ENCODE data around the gene AVP.

Gene AVP

DNA sequence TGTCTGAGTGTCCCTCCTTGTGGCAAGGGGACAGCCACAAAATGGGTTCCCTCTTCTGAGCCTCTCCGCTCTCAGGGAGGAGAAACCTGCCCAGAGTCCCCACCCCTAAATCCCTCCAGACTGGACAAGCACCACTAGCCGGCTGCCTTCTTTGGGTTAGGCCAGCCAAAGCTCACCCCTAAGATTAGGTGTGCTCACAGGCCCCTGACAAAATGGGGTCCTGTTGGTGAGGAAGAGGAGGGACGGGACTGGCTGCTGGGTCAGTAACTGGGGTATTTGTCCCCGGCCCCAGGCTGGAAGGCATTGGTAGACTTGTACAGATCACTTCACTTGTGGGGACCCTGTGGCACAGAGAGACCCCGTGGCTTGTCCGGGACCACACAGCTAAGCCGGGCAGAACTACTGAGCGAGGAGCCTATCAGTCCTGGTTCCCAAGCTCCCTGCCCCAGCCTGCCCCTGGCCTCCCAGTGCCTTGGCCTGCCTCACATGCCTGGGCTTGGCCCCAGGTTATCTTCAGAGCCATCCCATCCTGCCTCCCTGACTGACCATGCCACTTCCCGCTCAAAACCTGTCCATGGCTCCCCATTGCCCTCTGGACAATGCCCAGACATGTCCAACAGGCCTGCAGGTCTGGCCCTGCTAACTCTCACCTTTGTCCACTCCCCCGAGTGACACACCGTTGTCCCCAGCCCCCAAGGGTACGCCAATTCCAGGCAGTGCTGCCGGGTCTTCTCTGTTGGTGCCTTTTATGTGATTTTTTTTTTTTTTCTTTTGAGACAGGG, 10.5 kb upstream of the AVP start:
- H3K9ac ChIP-seq (ENCODE audit: low read length), result no peak overlapping the region

DNA sequence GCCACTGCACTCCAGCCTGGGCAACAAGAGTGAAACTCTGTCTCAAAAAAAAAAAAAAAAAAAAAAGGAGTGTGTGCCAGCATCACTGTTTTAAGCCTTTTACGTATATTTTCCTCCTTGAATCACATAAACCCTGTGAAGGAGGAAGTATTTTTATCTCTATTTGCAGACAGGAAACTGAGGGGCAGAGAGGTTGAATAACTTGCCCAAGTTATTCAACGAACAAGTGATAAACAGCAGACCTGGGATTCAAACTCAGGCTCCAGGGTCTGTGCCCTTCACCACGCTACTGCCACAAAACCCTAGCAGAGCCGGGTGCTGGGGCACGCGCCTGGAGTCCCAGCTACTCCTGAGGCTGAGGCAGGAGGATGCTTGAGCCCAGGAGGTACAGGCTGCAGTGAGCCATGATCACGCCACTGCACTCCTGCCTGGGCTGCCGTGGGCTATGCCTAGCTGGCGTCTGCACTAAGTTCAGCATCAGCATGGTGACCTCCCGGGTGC, 9.4 kb upstream of the AVP start:
- Histone ChIP-seq H3K9me2 (replicated peaks; ENCODE audit: insufficient read depth, low read length) (no peaks in the 10 kb centered on the region), H3K4me3 (ENCODE audit: insufficient read depth, low read length, poor library complexity, severe bottlenecking) (no peak overlapping the region), H3F3A (ENCODE audit: insufficient read depth) (no peaks in the 10 kb centered on the region), H3K4me2 (ENCODE audit: low read depth, low read length, poor library complexity, severe bottlenecking) (no peak overlapping the region), H2AFZ (ENCODE audit: low read depth, low read length, severe bottlenecking) (no peak overlapping the region), H3K27ac (ENCODE audit: low read depth, low read length) (no peak overlapping the region), H4K20me1 (ENCODE audit: low read depth, low read length) (no peaks in the 10 kb centered on the region), H3K9me3 (ENCODE audit: insufficient read depth, low read length) (no peaks in the 10 kb centered on the region), H3K27me3 (ENCODE audit: low read length) (no peaks in the 10 kb centered on the region), H3K79me2 (ENCODE audit: insufficient read depth, low read length) (no peaks in the 10 kb centered on the region), H3K9ac (ENCODE audit: low read length) (no peak overlapping the region), H3K36me3 (ENCODE audit: low read length) (no peaks in the 10 kb centered on the region)
- TF ChIP-seq, protein P1, sequence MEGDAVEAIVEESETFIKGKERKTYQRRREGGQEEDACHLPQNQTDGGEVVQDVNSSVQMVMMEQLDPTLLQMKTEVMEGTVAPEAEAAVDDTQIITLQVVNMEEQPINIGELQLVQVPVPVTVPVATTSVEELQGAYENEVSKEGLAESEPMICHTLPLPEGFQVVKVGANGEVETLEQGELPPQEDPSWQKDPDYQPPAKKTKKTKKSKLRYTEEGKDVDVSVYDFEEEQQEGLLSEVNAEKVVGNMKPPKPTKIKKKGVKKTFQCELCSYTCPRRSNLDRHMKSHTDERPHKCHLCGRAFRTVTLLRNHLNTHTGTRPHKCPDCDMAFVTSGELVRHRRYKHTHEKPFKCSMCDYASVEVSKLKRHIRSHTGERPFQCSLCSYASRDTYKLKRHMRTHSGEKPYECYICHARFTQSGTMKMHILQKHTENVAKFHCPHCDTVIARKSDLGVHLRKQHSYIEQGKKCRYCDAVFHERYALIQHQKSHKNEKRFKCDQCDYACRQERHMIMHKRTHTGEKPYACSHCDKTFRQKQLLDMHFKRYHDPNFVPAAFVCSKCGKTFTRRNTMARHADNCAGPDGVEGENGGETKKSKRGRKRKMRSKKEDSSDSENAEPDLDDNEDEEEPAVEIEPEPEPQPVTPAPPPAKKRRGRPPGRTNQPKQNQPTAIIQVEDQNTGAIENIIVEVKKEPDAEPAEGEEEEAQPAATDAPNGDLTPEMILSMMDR (IDR thresholded peaks at IDR 0.05; ENCODE audit: insufficient read depth, low read length, poor library complexity, severe bottlenecking), result no peak
- TF ChIP-seq EZH2phosphoT487 (conservative IDR thresholded peaks at IDR 0.05; ENCODE audit: low read length), result no peak

More for the DNA sequence above, 10.5 kb upstream of the AVP start:
- no peaks in the 10 kb centered on the region for H3K27me3 ChIP-seq (ENCODE audit: low read length)
- no peak for TF ChIP-seq EZH2phosphoT487 (conservative IDR thresholded peaks at IDR 0.05; ENCODE audit: low read length)
- TF ChIP-seq, protein P1 (IDR thresholded peaks at IDR 0.05; ENCODE audit: insufficient read depth, low read length, poor library complexity, severe bottlenecking), result no peak
- no peaks in the 10 kb centered on the region for H3F3A ChIP-seq (ENCODE audit: insufficient read depth)
- H3K9me2 ChIP-seq (replicated peaks; ENCODE audit: insufficient read depth, low read length), result no peaks in the 10 kb centered on the region
- no peak overlapping the region for H3K4me2 ChIP-seq (ENCODE audit: low read depth, low read length, poor library complexity, severe bottlenecking)
- no peaks in the 10 kb centered on the region for H3K9me3 ChIP-seq (ENCODE audit: insufficient read depth, low read length)
- H3K79me2 ChIP-seq (ENCODE audit: insufficient read depth, low read length), result no peaks in the 10 kb centered on the region
- H4K20me1 ChIP-seq (ENCODE audit: low read depth, low read length), result no peaks in the 10 kb centered on the region
- no peak overlapping the region for H3K4me3 ChIP-seq (ENCODE audit: insufficient read depth, low read length, poor library complexity, severe bottlenecking)
- no peak overlapping the region for H2AFZ ChIP-seq (ENCODE audit: low read depth, low read length, severe bottlenecking)
- no peaks in the 10 kb centered on the region for H3K36me3 ChIP-seq (ENCODE audit: low read length)
- H3K27ac ChIP-seq (ENCODE audit: low read depth, low read length), result no peak overlapping the region

DNA sequence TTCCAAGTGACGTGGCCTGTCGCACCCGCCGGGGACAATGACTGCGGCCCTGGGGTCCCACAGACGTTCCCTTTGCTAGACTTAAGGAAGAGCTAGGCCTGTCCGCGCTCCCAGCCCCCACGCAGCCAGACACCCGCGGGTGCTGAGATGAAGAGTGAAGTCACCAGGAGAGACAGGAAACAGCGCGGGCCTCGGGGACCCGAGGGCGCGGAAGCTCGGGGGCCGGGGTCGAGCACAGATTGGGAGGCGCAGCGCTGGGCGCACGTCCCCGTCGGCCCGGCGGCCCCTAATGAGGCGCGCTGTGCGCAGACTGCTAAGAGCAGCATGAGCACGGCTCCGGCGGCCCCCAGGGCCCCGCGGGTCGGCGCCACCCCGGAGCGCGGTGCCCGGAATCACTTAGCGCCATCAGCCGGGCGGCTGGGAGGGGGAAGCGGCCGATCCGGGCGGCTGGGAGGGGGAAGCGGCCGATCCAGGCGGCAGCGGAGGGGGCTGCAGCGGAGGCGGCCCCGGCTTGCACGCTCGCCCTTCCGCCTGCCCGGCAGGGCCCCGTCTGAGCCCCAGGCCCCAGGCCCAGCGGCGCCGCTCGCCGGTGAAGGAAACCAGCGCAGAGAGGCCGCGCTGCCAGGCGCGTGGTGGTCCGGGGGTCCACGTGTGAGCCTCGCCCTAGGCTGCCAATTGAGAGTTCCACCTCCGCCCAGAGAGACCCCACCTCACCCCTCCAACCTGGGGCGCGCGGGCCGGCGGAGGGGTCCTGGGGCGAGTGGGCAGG, 8.3 kb upstream of the AVP start:
- H3K79me2 ChIP-seq (ENCODE audit: insufficient read depth, low read length), result no peaks in the 10 kb centered on the region
- no peaks in the 10 kb centered on the region for H3K36me3 ChIP-seq (ENCODE audit: low read length)
- H3K9ac ChIP-seq (ENCODE audit: low read length), result no peak overlapping the region
- no peaks in the 10 kb centered on the region for H3K9me3 ChIP-seq (ENCODE audit: insufficient read depth, low read length)
- no peaks in the 10 kb centered on the region for H3K27me3 ChIP-seq (ENCODE audit: low read length)
- no peak for TF ChIP-seq EZH2phosphoT487 (conservative IDR thresholded peaks at IDR 0.05; ENCODE audit: low read length)
- TF ChIP-seq, protein P1 (IDR thresholded peaks at IDR 0.05; ENCODE audit: insufficient read depth, low read length, poor library complexity, severe bottlenecking), result no peak
- H3K27ac ChIP-seq (ENCODE audit: low read depth, low read length), result no peak overlapping the region
- H3F3A ChIP-seq (ENCODE audit: insufficient read depth), result no peaks in the 10 kb centered on the region
- H4K20me1 ChIP-seq (ENCODE audit: low read depth, low read length), result no peaks in the 10 kb centered on the region
- no peak overlapping the region for H3K4me3 ChIP-seq (ENCODE audit: insufficient read depth, low read length, poor library complexity, severe bottlenecking)
- no peaks in the 10 kb centered on the region for H3K9me2 ChIP-seq (replicated peaks; ENCODE audit: insufficient read depth, low read length)
- no peak overlapping the region for H3K4me2 ChIP-seq (ENCODE audit: low read depth, low read length, poor library complexity, severe bottlenecking)
- H2AFZ ChIP-seq (ENCODE audit: low read depth, low read length, severe bottlenecking), result no peak overlapping the region

Data from SU-DHL-6 (cell line).